OCI-LY3 (cell line): Measurements from ENCODE around the gene LYZ.

Experiments used
- CTCF ChIP-seq: fragments of 200-600, 300-600 bp; sonication (generic); IDR thresholded peaks from 2 replicates; pipeline ENCODE4 v1.5.1; 2014; ENCODE audit warnings: antibody characterized with exemption, low read length, low read depth
- EZH2phosphoT487 ChIP-seq: fragments of 200-600 bp; shearing (Covaris generic); IDR thresholded peaks from 2 replicates; pipeline ENCODE4 v1.6.1; 2018; ENCODE audit warnings: antibody characterized with exemption, mixed run types, low read depth

GRCh38 chr12:69345077-69345476 lies 3.1 kb upstream of the LYZ start:
- no peak for TF ChIP-seq CTCF
- no peak for TF ChIP-seq EZH2phosphoT487
